HEK293 (cell line): ENCODE data around the gene IFNAR1.

Source experiments
- GLI4 ChIP-seq: fragments of 450-650 bp; formaldehyde crosslinking; IDR thresholded peaks from 2 replicates; pipeline ENCODE4 v1.5.1; 2016; ENCODE audit warnings: missing biosample characterization, missing genetic modification characterization
- KLF16 ChIP-seq: fragments of 450-650 bp; formaldehyde crosslinking; IDR thresholded peaks from 2 replicates; pipeline ENCODE4 v1.5.1; 2017; ENCODE audit warnings: missing biosample characterization, missing genetic modification characterization
- RBAK ChIP-seq: fragments of 450-650 bp; formaldehyde crosslinking; IDR thresholded peaks from 2 replicates; pipeline ENCODE4 v1.5.1; 2016; ENCODE audit warnings: missing biosample characterization, missing genetic modification characterization
- SALL2 ChIP-seq: fragments of 450-650 bp; formaldehyde crosslinking; IDR thresholded peaks from 2 replicates; pipeline ENCODE4 v1.5.0; 2017; ENCODE audit warnings: missing biosample characterization, mild to moderate bottlenecking, missing genetic modification characterization, borderline replicate concordance
- SP3 ChIP-seq: fragments of 450-650 bp; formaldehyde crosslinking; IDR thresholded peaks from 2 replicates; pipeline ENCODE4 v1.5.1; 2016; ENCODE audit warnings: missing biosample characterization, missing genetic modification characterization
- ZNF664 ChIP-seq: fragments of 450-650 bp; formaldehyde crosslinking; IDR thresholded peaks from 2 replicates; pipeline ENCODE4 v1.5.1; 2016; ENCODE audit warnings: missing biosample characterization, missing genetic modification characterization
- ZNF785 ChIP-seq: fragments of 450-650 bp; formaldehyde crosslinking; IDR thresholded peaks from 2 replicates; pipeline ENCODE4 v1.5.1; 2016; ENCODE audit warnings: missing biosample characterization, missing genetic modification characterization
- TF ChIP-seq, protein P1 (sequence below): fragments of 450-650 bp; formaldehyde crosslinking; IDR thresholded peaks from 2 replicates; pipeline ENCODE4 v1.5.1; 2016; ENCODE audit warnings: missing biosample characterization, missing genetic modification characterization
- TF ChIP-seq, protein P2 (sequence below): fragments of 450-650 bp; formaldehyde crosslinking; IDR thresholded peaks from 2 replicates; pipeline ENCODE4 v1.5.1; 2016; ENCODE audit warnings: missing biosample characterization, missing genetic modification characterization

DNA sequence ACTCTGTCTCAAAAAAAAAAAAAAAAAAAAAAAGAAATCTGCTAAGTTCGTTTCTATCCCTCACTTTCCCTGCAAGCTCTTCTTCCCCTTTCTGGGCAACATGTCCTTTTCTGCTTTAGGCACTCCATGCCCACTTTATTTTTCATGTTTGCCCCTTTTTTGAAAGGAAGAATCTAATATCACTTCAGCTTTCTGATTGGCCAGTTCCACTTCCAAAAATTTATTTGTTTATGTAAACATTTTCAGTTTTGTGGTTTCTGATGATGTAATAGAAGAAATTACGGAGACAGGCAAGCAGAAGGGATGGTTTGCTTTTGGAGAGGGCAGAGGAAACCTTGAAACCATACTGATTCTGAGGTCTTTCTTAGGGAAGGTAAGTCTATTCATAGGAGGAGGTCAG lies 15.1 kb downstream of the IFNAR1 start:
- TF ChIP-seq, protein P1, sequence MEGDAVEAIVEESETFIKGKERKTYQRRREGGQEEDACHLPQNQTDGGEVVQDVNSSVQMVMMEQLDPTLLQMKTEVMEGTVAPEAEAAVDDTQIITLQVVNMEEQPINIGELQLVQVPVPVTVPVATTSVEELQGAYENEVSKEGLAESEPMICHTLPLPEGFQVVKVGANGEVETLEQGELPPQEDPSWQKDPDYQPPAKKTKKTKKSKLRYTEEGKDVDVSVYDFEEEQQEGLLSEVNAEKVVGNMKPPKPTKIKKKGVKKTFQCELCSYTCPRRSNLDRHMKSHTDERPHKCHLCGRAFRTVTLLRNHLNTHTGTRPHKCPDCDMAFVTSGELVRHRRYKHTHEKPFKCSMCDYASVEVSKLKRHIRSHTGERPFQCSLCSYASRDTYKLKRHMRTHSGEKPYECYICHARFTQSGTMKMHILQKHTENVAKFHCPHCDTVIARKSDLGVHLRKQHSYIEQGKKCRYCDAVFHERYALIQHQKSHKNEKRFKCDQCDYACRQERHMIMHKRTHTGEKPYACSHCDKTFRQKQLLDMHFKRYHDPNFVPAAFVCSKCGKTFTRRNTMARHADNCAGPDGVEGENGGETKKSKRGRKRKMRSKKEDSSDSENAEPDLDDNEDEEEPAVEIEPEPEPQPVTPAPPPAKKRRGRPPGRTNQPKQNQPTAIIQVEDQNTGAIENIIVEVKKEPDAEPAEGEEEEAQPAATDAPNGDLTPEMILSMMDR, result no peak
- no peak for TF ChIP-seq SP3 (tag by site-specific recombination)
- TF ChIP-seq KLF16 (tag by site-specific recombination), result no peak
- TF ChIP-seq RBAK (tag by site-specific recombination), result no peak
- TF ChIP-seq ZNF664 (tag by site-specific recombination), result no peak
- TF ChIP-seq ZNF785 (tag by site-specific recombination), result no peak
- no peak for TF ChIP-seq GLI4 (tag by site-specific recombination)
- TF ChIP-seq, protein P2, sequence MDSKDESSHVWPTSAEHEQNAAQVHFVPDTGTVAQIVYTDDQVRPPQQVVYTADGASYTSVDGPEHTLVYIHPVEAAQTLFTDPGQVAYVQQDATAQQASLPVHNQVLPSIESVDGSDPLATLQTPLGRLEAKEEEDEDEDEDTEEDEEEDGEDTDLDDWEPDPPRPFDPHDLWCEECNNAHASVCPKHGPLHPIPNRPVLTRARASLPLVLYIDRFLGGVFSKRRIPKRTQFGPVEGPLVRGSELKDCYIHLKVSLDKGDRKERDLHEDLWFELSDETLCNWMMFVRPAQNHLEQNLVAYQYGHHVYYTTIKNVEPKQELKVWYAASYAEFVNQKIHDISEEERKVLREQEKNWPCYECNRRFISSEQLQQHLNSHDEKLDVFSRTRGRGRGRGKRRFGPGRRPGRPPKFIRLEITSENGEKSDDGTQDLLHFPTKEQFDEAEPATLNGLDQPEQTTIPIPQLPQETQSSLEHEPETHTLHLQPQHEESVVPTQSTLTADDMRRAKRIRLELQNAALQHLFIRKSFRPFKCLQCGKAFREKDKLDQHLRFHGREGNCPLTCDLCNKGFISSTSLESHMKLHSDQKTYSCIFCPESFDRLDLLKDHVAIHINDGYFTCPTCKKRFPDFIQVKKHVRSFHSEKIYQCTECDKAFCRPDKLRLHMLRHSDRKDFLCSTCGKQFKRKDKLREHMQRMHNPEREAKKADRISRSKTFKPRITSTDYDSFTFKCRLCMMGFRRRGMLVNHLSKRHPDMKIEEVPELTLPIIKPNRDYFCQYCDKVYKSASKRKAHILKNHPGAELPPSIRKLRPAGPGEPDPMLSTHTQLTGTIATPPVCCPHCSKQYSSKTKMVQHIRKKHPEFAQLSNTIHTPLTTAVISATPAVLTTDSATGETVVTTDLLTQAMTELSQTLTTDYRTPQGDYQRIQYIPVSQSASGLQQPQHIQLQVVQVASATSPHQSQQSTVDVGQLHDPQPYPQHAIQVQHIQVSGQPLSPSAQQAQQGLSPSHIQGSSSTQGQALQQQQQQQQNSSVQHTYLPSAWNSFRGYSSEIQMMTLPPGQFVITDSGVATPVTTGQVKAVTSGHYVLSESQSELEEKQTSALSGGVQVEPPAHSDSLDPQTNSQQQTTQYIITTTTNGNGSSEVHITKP (tag by site-specific recombination), result no peak
- no peak for TF ChIP-seq SALL2 (tag by site-specific recombination)
